HEK293T (cell line): ENCODE data around the gene GABRB3.

Experiments used
- BHLHE40 ChIP-seq: fragments of 450-650 bp; IDR thresholded peaks from 2 replicates; pipeline ENCODE4 v1.6.1; 2016; ENCODE audit warnings: mild to moderate bottlenecking, moderate library complexity, borderline replicate concordance
- FOXM1 ChIP-seq: fragments of 450-650 bp; IDR thresholded peaks from 2 replicates; pipeline ENCODE4 v1.6.1; 2017; ENCODE audit warnings: mild to moderate bottlenecking, borderline replicate concordance
- SP1 ChIP-seq: fragments of 450-650 bp; IDR thresholded peaks from 2 replicates; pipeline ENCODE4 v1.6.1; 2017

GRCh38 chr15:26670116-26670515, 102.8 kb downstream of the GABRB3 start:
- TF ChIP-seq BHLHE40 (no peak), FOXM1 (no peak), SP1 (no peak)
